ENCODE results near the gene ATP5PO.

- TF ChIP-seq, protein P1, sequence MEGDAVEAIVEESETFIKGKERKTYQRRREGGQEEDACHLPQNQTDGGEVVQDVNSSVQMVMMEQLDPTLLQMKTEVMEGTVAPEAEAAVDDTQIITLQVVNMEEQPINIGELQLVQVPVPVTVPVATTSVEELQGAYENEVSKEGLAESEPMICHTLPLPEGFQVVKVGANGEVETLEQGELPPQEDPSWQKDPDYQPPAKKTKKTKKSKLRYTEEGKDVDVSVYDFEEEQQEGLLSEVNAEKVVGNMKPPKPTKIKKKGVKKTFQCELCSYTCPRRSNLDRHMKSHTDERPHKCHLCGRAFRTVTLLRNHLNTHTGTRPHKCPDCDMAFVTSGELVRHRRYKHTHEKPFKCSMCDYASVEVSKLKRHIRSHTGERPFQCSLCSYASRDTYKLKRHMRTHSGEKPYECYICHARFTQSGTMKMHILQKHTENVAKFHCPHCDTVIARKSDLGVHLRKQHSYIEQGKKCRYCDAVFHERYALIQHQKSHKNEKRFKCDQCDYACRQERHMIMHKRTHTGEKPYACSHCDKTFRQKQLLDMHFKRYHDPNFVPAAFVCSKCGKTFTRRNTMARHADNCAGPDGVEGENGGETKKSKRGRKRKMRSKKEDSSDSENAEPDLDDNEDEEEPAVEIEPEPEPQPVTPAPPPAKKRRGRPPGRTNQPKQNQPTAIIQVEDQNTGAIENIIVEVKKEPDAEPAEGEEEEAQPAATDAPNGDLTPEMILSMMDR (conservative IDR thresholded peaks at IDR 0.05 in 1 of 2, IDR thresholded peaks at IDR 0.05 in 1 of 2; ENCODE audit: extremely low read depth in 1 of 2, insufficient read depth in 1 of 2, low read depth in 1 of 2, low read length in 2 of 2), result no peak
- no peak for TF ChIP-seq EZH2 (IDR thresholded peaks at IDR 0.05; ENCODE audit: borderline replicate concordance, low read length)
These were observed 56.1 kb downstream of the ATP5PO start for GRCh38 chr21:33859373-33860102.
